HepG2 (cell line): ENCODE data around the gene B3GNT9. TPM values are rescaled to one million over a fixed set of nuclear protein-coding genes. Genes with fewer than 3 reads are reported as not detected.

Experiments used
- CHD2 ChIP-seq: IDR thresholded peaks from 2 replicates; pipeline ENCODE4 v1.6.1; 2011; ENCODE audit warnings: low read depth, low read length, improper control_type of control experiment
- FUBP1 ChIP-seq: sonication (generic); formaldehyde crosslinking; IDR thresholded peaks from 2 replicates; pipeline ENCODE4 v1.5.1; 2020; ENCODE audit warnings: missing genetic modification reagents, mild to moderate bottlenecking, borderline replicate concordance
- GABPB1 ChIP-seq: IDR thresholded peaks from 2 replicates; pipeline ENCODE4 v1.6.1; 2016; ENCODE audit warnings: mild to moderate bottlenecking, missing genetic modification reagents, moderate library complexity, missing compliant biosample characterization
- HMGA1 ChIP-seq: sonication (generic); formaldehyde crosslinking; conservative IDR thresholded peaks from 2 replicates; pipeline ENCODE4 v1.4.0; 2020; ENCODE audit warnings: missing genetic modification reagents
- KLF11 ChIP-seq: IDR thresholded peaks from 2 replicates; pipeline ENCODE4 v1.6.1; 2016; ENCODE audit warnings: missing compliant biosample characterization
- KLF6 ChIP-seq: IDR thresholded peaks from 2 replicates; pipeline ENCODE4 v1.8.0; 2016; ENCODE audit warnings: missing biosample characterization, missing genetic modification reagents
- POLR2AphosphoS5 ChIP-seq: IDR thresholded peaks from 2 replicates; pipeline ENCODE4 v1.6.1; 2012; ENCODE audit warnings: low read depth, low read length
- RXRB ChIP-seq: IDR thresholded peaks from 2 replicates; pipeline ENCODE4 v1.6.1; 2016; ENCODE audit warnings: borderline replicate concordance, missing genetic modification reagents, missing compliant biosample characterization
- SCMH1 ChIP-seq: sonication (generic); formaldehyde crosslinking; IDR thresholded peaks from 2 replicates; pipeline ENCODE4 v1.9.0; 2021; ENCODE audit warnings: missing genetic modification reagents, mild to moderate bottlenecking, borderline replicate concordance
- SIN3B ChIP-seq: fragments of 150-350 bp; IDR thresholded peaks from 2 replicates; pipeline ENCODE4 v1.6.1; 2014; ENCODE audit warnings: low read length
- SNRNP70 ChIP-seq: fragments of 200-400 bp; formaldehyde crosslinking; IDR thresholded peaks from 2 replicates; pipeline ENCODE4 v1.6.1; 2017; ENCODE audit warnings: mild to moderate bottlenecking, low read depth, low read length, moderate library complexity
- STAT6 ChIP-seq: sonication (generic); formaldehyde crosslinking; IDR thresholded peaks from 2 replicates; pipeline ENCODE4 v1.4.0; 2020; ENCODE audit warnings: missing genetic modification reagents, mild to moderate bottlenecking, borderline replicate concordance
- TOPORS ChIP-seq: sonication (generic); formaldehyde crosslinking; IDR thresholded peaks from 2 replicates; pipeline ENCODE4 v1.8.0; 2023; ENCODE audit warnings: mild to moderate bottlenecking, missing genetic modification reagents
- ZNF224 ChIP-seq: sonication (generic); formaldehyde crosslinking; IDR thresholded peaks from 2 replicates; pipeline ENCODE4 v1.5.0; 2020; ENCODE audit warnings: mild to moderate bottlenecking, missing genetic modification reagents
- ZNF687 ChIP-seq: sonication (generic); formaldehyde crosslinking; IDR thresholded peaks from 2 replicates; pipeline ENCODE4 v1.5.1; 2020; ENCODE audit warnings: mild to moderate bottlenecking, missing genetic modification reagents, moderate library complexity
- ZNF709 ChIP-seq: sonication (generic); formaldehyde crosslinking; IDR thresholded peaks from 2 replicates; pipeline ENCODE4 v1.5.0; 2020; ENCODE audit warnings: mild to moderate bottlenecking, missing genetic modification reagents
- ZNF749 ChIP-seq: sonication (generic); formaldehyde crosslinking; IDR thresholded peaks from 2 replicates; pipeline ENCODE4 v1.8.0; 2022; ENCODE audit warnings: mild to moderate bottlenecking, missing genetic modification reagents, moderate library complexity, borderline replicate concordance
- ZNF761 ChIP-seq: sonication (generic); formaldehyde crosslinking; conservative IDR thresholded peaks from 2 replicates; pipeline ENCODE4 v1.4.0; 2020; ENCODE audit warnings: mild to moderate bottlenecking, missing genetic modification reagents
- ZNF772 ChIP-seq: sonication (generic); formaldehyde crosslinking; IDR thresholded peaks from 2 replicates; pipeline ENCODE4 v1.5.0; 2020; ENCODE audit warnings: mild to moderate bottlenecking, missing genetic modification reagents
- ZNF788 ChIP-seq: sonication (generic); formaldehyde crosslinking; IDR thresholded peaks from 2 replicates; pipeline ENCODE4 v1.5.0; 2020; ENCODE audit warnings: mild to moderate bottlenecking, missing genetic modification reagents, borderline replicate concordance
- ZSCAN29 ChIP-seq: sonication (generic); formaldehyde crosslinking; conservative IDR thresholded peaks from 2 replicates; pipeline ENCODE4 v1.4.0; 2020; ENCODE audit warnings: mild to moderate bottlenecking, missing genetic modification reagents
- ZSCAN30 ChIP-seq: sonication (generic); formaldehyde crosslinking; IDR thresholded peaks from 2 replicates; pipeline ENCODE4 v1.5.0; 2020; ENCODE audit warnings: mild to moderate bottlenecking, missing genetic modification reagents
- polyA plus RNA-seq, 8 experiments: library from polyadenylated mRNA; depleted of rRNA in 3 of 8; stranded (reverse) in 7 of 8; unstranded in 1 of 8; fragments of >200 nt; fragmentation: Illumina TruSeq in 4 of 8; extraction: Trizol in 4 of 8; gene quantifications; 2 replicates each; pipeline versions ENCODE4 v1.2.1 to v1.2.3, GENCODE V29; 2011 to 2016; ENCODE audit warnings: low read depth in 4 of 8, missing spikeins in 1 of 8, mixed read lengths in 1 of 8; ENCODE audit not compliant: insufficient read depth in 1 of 8
- total RNA-seq, 5 experiments: library from RNA; depleted of rRNA; stranded (reverse); fragments of >200 nt; fragmentation: Illumina TruSeq; extraction: Trizol; gene quantifications; 2 replicates each; pipeline ENCODE4 v1.2.3, GENCODE V29; 2016; ENCODE audit warnings: low read depth in 1 of 5

The B3GNT9 gene
- total and polyA plus RNA-seq, 2 of the 13 experiments (the other 11 are each of a cell fraction or from before 2014, with no cell fraction given): 1.5 to 3.1 TPM

- peak; percentile 46 for TF ChIP-seq GABPB1
- TF ChIP-seq RXRB (CRISPR knock-in tag): peak; percentile 36; the same call in 1 of the 2 replicates
- no peak for TF ChIP-seq TOPORS (CRISPR knock-in tag)
- TF ChIP-seq SIN3B: no peak
- TF ChIP-seq FUBP1 (CRISPR knock-in tag): peak; percentile 58; the same call in 1 of the 2 replicates
- no peak for TF ChIP-seq ZNF224 (CRISPR knock-in tag)
- TF ChIP-seq ZNF749: no peak
- peak; percentile 5; the same call in 1 of the 2 replicates for TF ChIP-seq ZNF788
- peak; percentile 81 for TF ChIP-seq POLR2AphosphoS5
- TF ChIP-seq KLF6 (CRISPR knock-in tag): no peak
- TF ChIP-seq KLF11: no peak; the same call in none of the 2 replicates
- no peak for TF ChIP-seq ZNF709
- no peak for TF ChIP-seq STAT6 (CRISPR knock-in tag)
- TF ChIP-seq ZNF761: no peak
- TF ChIP-seq ZNF687 (CRISPR knock-in tag): peak; percentile 93
- TF ChIP-seq SCMH1 (CRISPR knock-in tag): no peak
- TF ChIP-seq SNRNP70: no peak
- no peak for TF ChIP-seq CHD2
- TF ChIP-seq ZNF772 (CRISPR knock-in tag): peak; percentile 24; the same call in 1 of the 2 replicates
- TF ChIP-seq ZSCAN30 (CRISPR knock-in tag): no peak
- TF ChIP-seq ZSCAN29 (CRISPR knock-in tag): no peak
- no peak for TF ChIP-seq HMGA1
These were observed 19.6 kb upstream of the B3GNT9 start, which contains the start of gene NOL3 (continued) for GRCh38 chr16:67170168-67170948.
